Islet of Langerhans (tissue), 1 donor: Measurements from ENCODE around the gene NUB1.
A peak's percentile ranks its signal among the peaks of the same experiment; 100 is the strongest.

Experiments used
- FAIRE-seq: peaks from one replicate; lab custom pipeline; 2011; peaks lifted over from hg19 to GRCh38; lab: Jason Lieb, UNC

Gene NUB1

GRCh38 chr7:151314401-151314800, 27.2 kb upstream of the NUB1 start:
- no peak for FAIRE-seq

GRCh38 chr7:151315038-151315655, 26.5 kb upstream of the NUB1 start:
- peak; percentile 58 for FAIRE-seq

- no peak for FAIRE-seq
Measured at GRCh38 chr7:151316896-151317295, 24.7 kb upstream of the NUB1 start.

GRCh38 chr7:151317936-151318335, 23.7 kb upstream of the NUB1 start:
- FAIRE-seq, result no peak

- FAIRE-seq, result no peak
Measured at GRCh38 chr7:151319189-151319588, 22.4 kb upstream of the NUB1 start.

GRCh38 chr7:151320263-151320845, 21.3 kb upstream of the NUB1 start:
- no peak for FAIRE-seq

GRCh38 chr7:151321341-151321740, 20.3 kb upstream of the NUB1 start:
- FAIRE-seq, result no peak

GRCh38 chr7:151322906-151323305, 18.7 kb upstream of the NUB1 start:
- no peak for FAIRE-seq

GRCh38 chr7:151327022-151327421, 14.6 kb upstream of the NUB1 start:
- FAIRE-seq, result no peak

GRCh38 chr7:151327659-151328058, 14.0 kb upstream of the NUB1 start:
- no peak for FAIRE-seq

- FAIRE-seq, result no peak
Measured at GRCh38 chr7:151330181-151330580, 11.4 kb upstream of the NUB1 start.

GRCh38 chr7:151330661-151331060, 11.0 kb upstream of the NUB1 start:
- no peak for FAIRE-seq

- FAIRE-seq, result no peak
Measured at GRCh38 chr7:151334628-151335027, 7.0 kb upstream of the NUB1 start.

GRCh38 chr7:151336027-151336708, 5.4 kb upstream of the NUB1 start:
- no peak for FAIRE-seq

GRCh38 chr7:151337346-151337745, 4.3 kb upstream of the NUB1 start:
- FAIRE-seq, result no peak

- FAIRE-seq, result no peak
Measured at GRCh38 chr7:151338809-151339208, 2.8 kb upstream of the NUB1 start.

GRCh38 chr7:151339651-151340382, 1.8 kb upstream of the NUB1 start:
- no peak for FAIRE-seq

- no peak for FAIRE-seq
Measured at GRCh38 chr7:151340794-151341356, 737 bp upstream of the NUB1 start.

- peak; percentile 90 for FAIRE-seq
Measured at GRCh38 chr7:151342102-151342646, 562 bp downstream of the NUB1 start.

- no peak for FAIRE-seq
Measured at GRCh38 chr7:151342811-151343210, 1.2 kb downstream of the NUB1 start.

GRCh38 chr7:151343516-151343915, 1.9 kb downstream of the NUB1 start:
- no peak for FAIRE-seq
